H9 (cell line): ENCODE data around the gene AHNAK. TPM values are rescaled to one million over a fixed set of nuclear protein-coding genes. Genes with fewer than 3 reads are reported as not detected.

Source experiments
- DNase-seq: peaks from one replicate; pipeline ENCODE4 v3.0.0-alpha.2; 2017
- H2AFZ ChIP-seq: one replicate; pipeline ENCODE4 v1.6.1; 2013; ENCODE audit warnings: mild to moderate bottlenecking, low read length, control low read depth, moderate library complexity
- H2AK5ac ChIP-seq: 2 replicates; pipeline ENCODE4 v1.6.1; 2013; ENCODE audit warnings: low read length, control low read depth, mixed read lengths; ENCODE audit not compliant: insufficient read length
- H2BK120ac ChIP-seq: one replicate; pipeline ENCODE4 v1.6.1; 2013; ENCODE audit warnings: low read depth, mild to moderate bottlenecking, low read length, control low read depth, inconsistent platforms; ENCODE audit not compliant: poor library complexity, severe bottlenecking
- H2BK12ac ChIP-seq: 2 replicates; pipeline ENCODE4 v1.6.1; 2013; ENCODE audit warnings: low read length, control low read depth, mixed read lengths, low read depth; ENCODE audit not compliant: insufficient read length
- H2BK15ac ChIP-seq: 2 replicates; pipeline ENCODE4 v1.6.1; 2013; ENCODE audit warnings: low read depth, low read length, control low read depth
- H2BK20ac ChIP-seq: one replicate; pipeline ENCODE4 v1.6.1; 2013; ENCODE audit warnings: low read depth, mild to moderate bottlenecking, low read length, control low read depth, inconsistent platforms; ENCODE audit not compliant: poor library complexity, severe bottlenecking
- H2BK5ac ChIP-seq: 2 replicates; pipeline ENCODE4 v1.6.1; 2013; ENCODE audit warnings: low read length, control low read depth, mixed read lengths; ENCODE audit not compliant: insufficient read length
- H3K14ac ChIP-seq: 2 replicates; pipeline ENCODE4 v1.6.1; 2013; ENCODE audit warnings: low read length, control low read depth; ENCODE audit not compliant: insufficient read depth
- H3K18ac ChIP-seq: 2 replicates; pipeline ENCODE4 v1.6.1; 2013; ENCODE audit warnings: low read depth, mild to moderate bottlenecking, mixed read lengths, low read length, control low read depth; ENCODE audit not compliant: insufficient read length
- H3K23ac ChIP-seq: 2 replicates; pipeline ENCODE4 v1.6.1; 2013; ENCODE audit warnings: low read length, control low read depth, mixed read lengths, low read depth; ENCODE audit not compliant: insufficient read length
- H3K23me2 ChIP-seq: 2 replicates; pipeline ENCODE4 v1.6.1; 2013; ENCODE audit warnings: low read depth, mild to moderate bottlenecking, mixed read lengths, low read length, control low read depth; ENCODE audit not compliant: insufficient read length, poor library complexity, severe bottlenecking
- H3K27ac ChIP-seq: 2 replicates; pipeline ENCODE4 v1.5.1; 2013; ENCODE audit warnings: low read length, control low read depth, mixed read lengths, low read depth; ENCODE audit not compliant: insufficient read length
- H3K27me3 ChIP-seq: 2 replicates; pipeline ENCODE4 v1.6.1; 2013; ENCODE audit warnings: low read length, control low read depth, inconsistent platforms; ENCODE audit not compliant: insufficient read depth
- H3K4ac ChIP-seq: 2 replicates; pipeline ENCODE4 v1.6.1; 2013; ENCODE audit warnings: low read depth, mild to moderate bottlenecking, control low read depth, inconsistent platforms, low read length, moderate library complexity
- H3K4me1 ChIP-seq: 2 replicates; pipeline ENCODE4 v1.6.1; 2013; ENCODE audit warnings: low read length, control low read depth, inconsistent platforms; ENCODE audit not compliant: insufficient read depth
- H3K4me2 ChIP-seq: 2 replicates; pipeline ENCODE4 v1.6.1; 2013; ENCODE audit warnings: low read length, control low read depth, mixed read lengths; ENCODE audit not compliant: insufficient read length, insufficient read depth
- H3K56ac ChIP-seq: 2 replicates; pipeline ENCODE4 v1.6.1; 2013; ENCODE audit warnings: low read depth, mild to moderate bottlenecking, mixed read lengths, low read length, control low read depth; ENCODE audit not compliant: insufficient read length
- H3K79me1 ChIP-seq: 2 replicates; pipeline ENCODE4 v1.6.1; 2013; ENCODE audit warnings: low read depth, mild to moderate bottlenecking, moderate library complexity, low read length, control low read depth, inconsistent platforms; ENCODE audit not compliant: insufficient read depth, poor library complexity, severe bottlenecking
- H3K79me2 ChIP-seq: 2 replicates; pipeline ENCODE4 v1.6.1; 2013; ENCODE audit warnings: low read length, control low read depth, inconsistent platforms; ENCODE audit not compliant: insufficient read depth
- H3K9ac ChIP-seq: 2 replicates; pipeline ENCODE4 v1.6.1; 2013; ENCODE audit warnings: low read length, control low read depth, mixed read lengths; ENCODE audit not compliant: insufficient read length; ENCODE audit errors: extremely low read depth
- H3K9me3 ChIP-seq: one replicate; pipeline ENCODE4 v1.6.1; 2013; ENCODE audit warnings: low read depth, low read length, inconsistent platforms; ENCODE audit not compliant: control insufficient read depth
- H3T11ph ChIP-seq: one replicate; pipeline ENCODE4 v1.6.1; 2013; ENCODE audit warnings: mild to moderate bottlenecking, low read length, control low read depth, inconsistent platforms
- H4K20me1 ChIP-seq: one replicate; pipeline ENCODE4 v1.6.1; 2013; ENCODE audit not compliant: control insufficient read depth, insufficient read length, insufficient read depth
- H4K5ac ChIP-seq: 2 replicates; pipeline ENCODE4 v1.6.1; 2013; ENCODE audit warnings: low read depth, mild to moderate bottlenecking, mixed read lengths, low read length, control low read depth; ENCODE audit not compliant: insufficient read length
- H4K8ac ChIP-seq: replicated peaks from 2 replicates; pipeline ENCODE4 v1.6.1; 2013; ENCODE audit warnings: low read length, control low read depth, mixed read lengths, low read depth; ENCODE audit not compliant: insufficient read length
- H4K91ac ChIP-seq: 2 replicates; pipeline ENCODE4 v1.6.1; 2013; ENCODE audit warnings: low read depth, mild to moderate bottlenecking, moderate library complexity, mixed read lengths, low read length, control low read depth; ENCODE audit not compliant: insufficient read length
- H3K27ac Mint-ChIP-seq, 3 experiments: 2 replicates in 2 of 3; 3 replicates in 1 of 3; pipeline ENCODE4 v1.8.0; 2020 to 2021; ENCODE audit warnings: mixed read lengths in 3 of 3, mild to moderate bottlenecking in 1 of 3, moderate library complexity in 1 of 3
- H3K27me3 Mint-ChIP-seq: 2 replicates; pipeline ENCODE4 v1.8.0; 2021; ENCODE audit warnings: low read depth, mild to moderate bottlenecking, moderate library complexity, mixed read lengths
- H3K36me3 Mint-ChIP-seq, 3 experiments: 2 replicates in 2 of 3; 3 replicates in 1 of 3; pipeline ENCODE4 v1.8.0; 2020 to 2021; ENCODE audit warnings: low read depth in 3 of 3, mixed read lengths in 3 of 3; ENCODE audit not compliant: insufficient read depth in 1 of 3
- H3K4me1 Mint-ChIP-seq, 2 experiments: 2 replicates each; pipeline ENCODE4 v1.8.0; 2020; ENCODE audit warnings: mixed read lengths in 2 of 2
- H3K4me3 Mint-ChIP-seq, 2 experiments: 2 replicates in 1 of 2; 3 replicates in 1 of 2; pipeline ENCODE4 v1.8.0; 2020 to 2021; ENCODE audit warnings: mild to moderate bottlenecking in 2 of 2, mixed read lengths in 2 of 2, moderate library complexity in 1 of 2
- H3K9me3 Mint-ChIP-seq, 2 experiments: 2 replicates in 1 of 2; 3 replicates in 1 of 2; pipeline ENCODE4 v1.8.0; 2020; ENCODE audit warnings: mild to moderate bottlenecking in 2 of 2, mixed read lengths in 2 of 2, moderate library complexity in 1 of 2
- WGBS: extraction: QIAGEN DNeasy Blood & Tissue Kit; methylation state at CpG from one replicate; pipeline ENCODE4 v1.1.7; 2013; ENCODE audit warnings: missing lambda C conversion rate, low lambda C conversion rate, mixed read lengths; ENCODE audit not compliant: insufficient read length; ENCODE audit errors: extremely low coverage; 5-methylcytosine and 5-hydroxymethylcytosine counted together
- total RNA-seq: library from RNA; stranded (reverse); gene quantifications from 2 replicates; pipeline ENCODE4 v1.2.1, GENCODE V29; 2021
- TF ChIP-seq, protein P1 (sequence below): fragments of 200-600 bp; sonication (generic); conservative IDR thresholded peaks from 3 replicates; pipeline ENCODE4 v1.8.0; 2021; ENCODE audit warnings: antibody characterized with exemption, mild to moderate bottlenecking

The AHNAK gene
- total RNA-seq, 1 experiment from 2014 or later: 15.2 TPM

DNA sequence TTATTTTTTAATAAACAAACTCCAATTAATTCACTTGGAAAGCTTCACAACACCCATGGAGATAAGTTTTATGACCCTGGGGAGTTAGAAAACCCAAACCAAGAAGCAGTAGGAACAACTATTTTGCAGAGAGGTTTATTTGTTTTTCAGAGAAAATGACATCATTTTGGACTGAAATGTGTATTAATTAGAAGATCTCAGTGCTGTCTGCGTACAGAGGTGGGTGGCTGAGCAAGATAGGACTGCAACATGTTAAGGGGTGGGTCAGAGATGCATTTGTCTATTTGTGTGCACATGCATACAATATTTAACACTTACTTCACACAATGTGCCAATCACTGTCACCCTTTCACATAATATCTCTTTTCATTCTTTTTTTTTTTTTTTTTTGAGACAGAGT, 126.7 kb downstream of the AHNAK start:
- no peak overlapping the region for H3K4me2 ChIP-seq
- no peak overlapping the region for H2AFZ ChIP-seq

More for the DNA sequence above, 126.7 kb downstream of the AHNAK start:
- no CpG with 5 or more reads among the region's 1 CpG for WGBS
- Histone ChIP-seq H3K79me2 (no peaks in the 10 kb centered on the region), H3K23ac (no peak overlapping the region), H2BK12ac (no peak overlapping the region), H3K14ac (no peak overlapping the region), H2AK5ac (no peak overlapping the region), H3K9ac (no peak overlapping the region), H3K23me2 (no peaks in the 10 kb centered on the region), H4K8ac (no peak overlapping the region), H4K91ac (no peak overlapping the region), H2BK120ac (no peak overlapping the region), H3K9me3 (no peaks in the 10 kb centered on the region), H4K20me1 (no peaks in the 10 kb centered on the region), H3K27me3 (peaks cover 2% of the 10 kb centered on the region; the same call in 1 of the 2 replicates), H3K4me1 (no peaks in the 10 kb centered on the region), H3K18ac (no peak overlapping the region), H3T11ph (no peak overlapping the region), H2BK20ac (no peak overlapping the region), H3K4ac (no peak overlapping the region), H3K79me1 (no peaks in the 10 kb centered on the region), H3K56ac (no peak overlapping the region), H2BK15ac (no peak overlapping the region), H4K5ac (no peak overlapping the region), H2BK5ac (no peak overlapping the region), H3K27ac (no peak overlapping the region)
- peaks cover 60% of the 10 kb centered on the region for H3K27me3 Mint-ChIP-seq
- DNase-seq: no peak
- TF ChIP-seq, protein P1, sequence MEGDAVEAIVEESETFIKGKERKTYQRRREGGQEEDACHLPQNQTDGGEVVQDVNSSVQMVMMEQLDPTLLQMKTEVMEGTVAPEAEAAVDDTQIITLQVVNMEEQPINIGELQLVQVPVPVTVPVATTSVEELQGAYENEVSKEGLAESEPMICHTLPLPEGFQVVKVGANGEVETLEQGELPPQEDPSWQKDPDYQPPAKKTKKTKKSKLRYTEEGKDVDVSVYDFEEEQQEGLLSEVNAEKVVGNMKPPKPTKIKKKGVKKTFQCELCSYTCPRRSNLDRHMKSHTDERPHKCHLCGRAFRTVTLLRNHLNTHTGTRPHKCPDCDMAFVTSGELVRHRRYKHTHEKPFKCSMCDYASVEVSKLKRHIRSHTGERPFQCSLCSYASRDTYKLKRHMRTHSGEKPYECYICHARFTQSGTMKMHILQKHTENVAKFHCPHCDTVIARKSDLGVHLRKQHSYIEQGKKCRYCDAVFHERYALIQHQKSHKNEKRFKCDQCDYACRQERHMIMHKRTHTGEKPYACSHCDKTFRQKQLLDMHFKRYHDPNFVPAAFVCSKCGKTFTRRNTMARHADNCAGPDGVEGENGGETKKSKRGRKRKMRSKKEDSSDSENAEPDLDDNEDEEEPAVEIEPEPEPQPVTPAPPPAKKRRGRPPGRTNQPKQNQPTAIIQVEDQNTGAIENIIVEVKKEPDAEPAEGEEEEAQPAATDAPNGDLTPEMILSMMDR: no peak
- no peak overlapping the region for H3K4me3 Mint-ChIP-seq
- H3K27ac Mint-ChIP-seq: no peak overlapping the region
- H3K4me1 Mint-ChIP-seq: peaks cover 9 to 18% of the 10 kb centered on the region in 2 experiments
- H3K36me3 Mint-ChIP-seq: no peaks in the 10 kb centered on the region
- no peaks in the 10 kb centered on the region for H3K9me3 Mint-ChIP-seq
